GM10248 (cell line): ENCODE data around the gene HSF4.

Source experiments
- CTCF ChIA-PET: fragments of 300-600 bp; sonication (Branson Sonifier 250); formaldehyde crosslinking; extraction: SDS; loops from one replicate; lab custom pipeline; 2021; ENCODE audit warnings: antibody characterized with exemption; lab: Yijun Ruan, JAX
- POLR2A ChIA-PET: fragments of 350-650 bp; sonication (Branson Sonifier 250); formaldehyde crosslinking; extraction: SDS; loops from one replicate; lab custom pipeline; 2020; ENCODE audit warnings: antibody characterized with exemption; lab: Yijun Ruan, JAX
- DNase-seq: peaks from one replicate; pipeline ENCODE4 v3.0.0; 2012; ENCODE audit errors: extremely low spot score
- CTCF ChIP-seq: IDR thresholded peaks from 2 replicates; pipeline ENCODE4 v1.5.1; 2012; ENCODE audit warnings: mild to moderate bottlenecking, low read depth; ENCODE audit errors: extremely low read depth, missing control alignments, control extremely low read depth

Gene HSF4

DNA sequence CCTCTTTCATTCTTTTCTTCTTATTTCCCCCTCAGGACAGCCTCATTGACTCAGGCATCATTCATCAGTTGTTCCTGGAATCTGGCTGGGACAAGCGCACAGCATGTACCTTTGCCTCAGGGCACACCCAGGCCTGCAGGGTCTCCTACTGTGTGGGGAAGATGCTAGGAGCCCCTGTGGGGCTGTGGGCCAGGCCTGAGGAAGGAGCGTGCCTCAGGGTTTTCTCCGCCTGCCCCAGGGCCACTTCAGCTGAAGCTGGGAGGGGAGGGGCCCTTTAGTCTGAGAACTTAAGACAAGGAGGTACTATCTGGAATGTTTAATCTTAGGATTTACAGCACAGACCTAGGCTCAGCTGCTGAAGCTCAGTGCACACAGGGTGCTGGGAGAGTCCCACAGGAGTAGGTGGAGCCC is 42.3 kb downstream of the HSF4 start:
- ChIA-PET POLR2A (no interaction called here), CTCF (interaction anchor here (1.2 to 1.4 kb wide), 2 partner anchors 9 to 14 kb away, joined by 5 to 8 read pairs; no protein-coding TSS in a partner anchor)
- no peak for TF ChIP-seq CTCF
- no peak for DNase-seq

GRCh38 chr16:67207249-67208091 is 42.9 kb downstream of the HSF4 start:
- ChIA-PET POLR2A (interaction anchor here (0.6 kb wide), 1 partner anchor 118 kb away, joined by 5 read pairs; no protein-coding TSS in a partner anchor), CTCF (interaction anchor here (0.6 to 1.4 kb wide), 2 partner anchors 10 to 74 kb away, joined by 3 to 8 read pairs; no protein-coding TSS in a partner anchor)
- TF ChIP-seq CTCF = no peak
- DNase-seq = no peak

DNA sequence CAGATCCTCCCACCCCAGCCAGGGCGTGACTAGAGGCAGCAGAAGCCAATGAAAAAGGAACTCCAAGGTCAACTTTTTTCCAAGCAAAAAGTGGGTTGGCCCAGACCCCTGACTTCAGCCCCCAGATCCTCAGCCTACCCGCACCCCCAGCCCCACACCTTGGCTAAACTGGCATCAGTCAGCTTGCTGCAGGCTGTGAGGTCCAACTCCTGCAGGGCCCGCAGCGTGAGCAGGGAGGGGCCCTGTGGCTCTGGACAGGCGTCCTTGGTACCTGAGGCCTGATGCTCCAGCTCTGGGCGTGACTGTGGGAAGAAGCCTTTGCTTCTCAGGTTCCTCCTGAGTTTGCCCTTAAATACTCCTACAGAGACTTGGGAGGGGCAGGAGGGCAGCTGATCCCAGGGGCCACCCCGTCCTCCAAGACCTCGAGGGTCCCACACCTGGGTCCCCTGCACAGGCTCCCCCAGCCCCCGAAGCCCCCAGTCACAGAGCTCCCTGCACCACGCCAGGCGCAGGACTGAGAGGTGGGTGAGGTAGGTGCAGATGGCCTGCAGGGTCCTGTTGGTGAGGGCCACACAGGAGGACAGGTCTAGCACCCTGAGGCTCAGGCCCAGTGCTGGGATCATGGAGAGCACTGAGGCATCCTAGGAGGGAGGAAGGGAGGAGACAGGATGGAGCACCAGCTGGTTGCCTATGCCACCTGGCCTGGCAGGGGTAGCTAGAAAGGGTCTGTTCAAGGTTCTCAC is 43.8 kb downstream of the HSF4 start:
- ChIA-PET CTCF (interaction anchor here (0.6 to 2.5 kb wide), 6 partner anchors 11 to 75 kb away, joined by 3 to 8 read pairs (median 4); partner anchors contain the start of genes FBXL8 and TRADD), POLR2A (interaction anchor here (0.6 kb wide), 1 partner anchor 117 kb away, joined by 5 read pairs; no protein-coding TSS in a partner anchor)
- DNase-seq = no peak
- no peak for TF ChIP-seq CTCF

DNA sequence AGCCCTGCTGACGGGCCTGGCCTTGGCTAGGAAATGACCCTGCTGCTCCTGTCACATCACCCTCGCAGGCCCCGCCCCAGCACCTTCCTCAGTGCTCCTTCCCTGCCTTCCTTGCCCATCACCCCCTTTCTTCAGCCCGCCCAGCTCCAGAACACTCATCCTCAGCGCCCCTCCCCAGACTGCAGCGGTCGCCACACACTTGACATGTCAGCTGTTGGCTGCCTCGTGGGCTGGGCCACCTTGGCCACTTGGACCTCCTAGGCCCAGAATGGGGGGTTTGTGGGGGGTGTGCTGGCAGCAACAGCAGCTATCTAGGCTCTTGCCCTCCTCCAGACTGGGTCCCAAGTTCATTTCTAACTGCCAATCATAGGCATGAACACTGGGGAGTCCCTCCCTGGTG is 45.0 kb downstream of the HSF4 start:
- CTCF ChIA-PET = interaction anchor here (1.3 to 2.5 kb wide), 4 partner anchors 15 to 54 kb away, joined by 4 to 6 read pairs (median 4); partner anchors contain the start of genes FBXL8 and TRADD
- TF ChIP-seq CTCF = no peak
- POLR2A ChIA-PET = no interaction called here
- no peak for DNase-seq

DNA sequence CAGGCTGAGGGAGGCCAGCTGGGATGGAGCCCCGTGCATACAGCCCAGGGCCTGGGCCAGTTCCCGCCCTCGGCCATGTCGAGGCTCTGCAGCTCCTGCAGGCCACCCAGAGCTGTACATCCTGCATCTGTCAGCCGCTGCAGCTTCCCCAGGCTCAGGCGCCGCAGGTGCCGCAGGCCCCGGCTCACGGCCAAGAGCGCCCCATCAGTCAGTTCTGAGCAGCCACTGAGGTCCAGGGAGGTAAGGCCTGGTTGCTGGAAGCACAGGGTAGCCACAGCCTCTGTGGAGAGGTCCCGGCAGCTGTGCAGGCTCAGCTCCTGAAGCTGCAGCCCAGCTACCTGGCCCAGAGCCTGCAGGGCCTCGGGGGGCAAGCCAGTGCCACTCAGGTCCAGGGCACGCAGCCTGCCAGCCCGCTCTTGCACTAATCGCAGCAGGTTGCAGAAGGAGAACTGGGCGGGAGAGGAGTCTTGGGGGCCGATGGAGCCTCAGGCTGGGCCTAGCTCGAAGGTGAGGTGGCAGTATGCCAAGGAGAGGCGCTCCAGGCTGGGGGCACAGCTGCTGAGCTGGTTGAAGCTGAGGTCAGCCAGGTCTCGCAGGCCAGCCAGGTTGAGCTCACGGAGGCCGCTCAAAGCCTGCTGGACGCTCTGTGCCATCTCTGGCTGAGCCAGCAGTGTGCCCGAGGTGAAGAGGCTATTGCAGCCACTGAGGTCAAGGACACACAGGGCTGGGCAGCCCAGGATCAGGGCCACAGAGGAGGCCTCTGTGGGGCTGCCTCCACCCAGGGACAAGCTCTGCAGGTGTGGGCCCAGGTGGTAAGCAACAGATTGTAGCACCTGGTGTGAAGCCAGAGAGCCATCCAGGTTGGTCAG is 45.8 kb downstream of the HSF4 start:
- no peak for TF ChIP-seq CTCF
- CTCF ChIA-PET = interaction anchor here (0.8 to 2.5 kb wide), 3 partner anchors 15 to 218 kb away, joined by 3 to 6 read pairs (median 4); no protein-coding TSS in a partner anchor
- no peak for DNase-seq
- POLR2A ChIA-PET = interaction anchor here (1.0 kb wide), 1 partner anchor 12 kb away, joined by 4 read pairs; no protein-coding TSS in a partner anchor
